Spleen (tissue), 11 donors: ENCODE data around the gene PSAPL1. TPM values are rescaled to one million over a fixed set of nuclear protein-coding genes. Genes with fewer than 3 reads are reported as not detected.
"Not testable (repeated sequence)": the region's sequence is repeated elsewhere in the genome, so short reads cannot be mapped to it uniquely, and the experiment has no call there.

Source experiments
- DNase-seq: peaks from one replicate; pipeline ENCODE4 v3.0.0-alpha.2; 2020
- H3K27ac ChIP-seq, 8 donors: fragments of 200-600 bp; sonication (generic) in 7 of 8; 1 replicate in 4 of 8; 2 replicates in 4 of 8; pipeline versions ENCODE4 v1.5.0 to v1.8.0; 2016 to 2021; ENCODE audit warnings: inconsistent platforms in 4 of 8, mild to moderate bottlenecking in 4 of 8, moderate library complexity in 1 of 8
- H3K27me3 ChIP-seq, 7 donors: fragments of 200-600 bp; sonication (generic) in 6 of 7; replicated peaks in 1 of 7; 1 replicate in 4 of 7; 2 replicates in 3 of 7; pipeline versions ENCODE4 v1.5.0 to v1.8.0; 2016 to 2021; ENCODE audit warnings: inconsistent platforms in 3 of 7, mild to moderate bottlenecking in 1 of 7
- H3K36me3 ChIP-seq, 6 donors: fragments of 200-600 bp; sonication (generic) in 5 of 6; 1 replicate in 4 of 6; 2 replicates in 2 of 6; pipeline versions ENCODE4 v1.5.0 to v1.8.0; 2016 to 2021; ENCODE audit warnings: inconsistent platforms in 2 of 6
- H3K4me1 ChIP-seq, 6 donors: fragments of 200-600 bp; sonication (generic) in 5 of 6; 1 replicate in 3 of 6; 2 replicates in 3 of 6; pipeline versions ENCODE4 v1.5.0 to v1.8.0; 2016 to 2021; ENCODE audit warnings: inconsistent platforms in 3 of 6
- H3K4me3 ChIP-seq, 8 donors: fragments of 200-600 bp; sonication (generic) in 7 of 8; 1 replicate in 4 of 8; 2 replicates in 4 of 8; pipeline versions ENCODE4 v1.5.0 to v1.8.0; 2016 to 2021; ENCODE audit warnings: inconsistent platforms in 4 of 8, mild to moderate bottlenecking in 4 of 8, moderate library complexity in 2 of 8
- H3K9me3 ChIP-seq, 8 donors: fragments of 200-600 bp; sonication (generic) in 7 of 8; 1 replicate in 4 of 8; 2 replicates in 4 of 8; pipeline versions ENCODE4 v1.5.0 to v1.8.0; 2016 to 2021; ENCODE audit warnings: inconsistent platforms in 4 of 8
- POLR2A ChIP-seq, 3 donors: fragments of 450-650 bp; IDR thresholded peaks; one replicate each; pipeline ENCODE4 v1.5.1; 2017; ENCODE audit warnings: antibody characterized with exemption in 3 of 3, mild to moderate bottlenecking in 1 of 3
- POLR2AphosphoS5 ChIP-seq, 3 donors: sonication (generic); formaldehyde crosslinking; IDR thresholded peaks; one replicate each; pipeline ENCODE4 v1.5.1; 2017; ENCODE audit warnings: antibody characterized with exemption in 3 of 3
- WGBS, 5 donors: extraction: QIAGEN DNeasy Blood & Tissue Kit in 3 of 5; methylation state at CpG; one replicate each; pipeline versions ENCODE4 v1.1.5 to v1.1.7; 2013 to 2018; 5-methylcytosine and 5-hydroxymethylcytosine counted together
- intact Hi-C: fragments of 100-400 bp; cut with DNase I; formaldehyde crosslinking; loops from one replicate; pipeline ENCODE4 v1.15.0; 2023; ENCODE audit warnings: low total_unique reads
- polyA plus RNA-seq, 3 donors: library from polyadenylated mRNA; stranded (reverse); fragments of 200-250 nt; gene quantifications; one replicate each; pipeline ENCODE4 v1.2.1, GENCODE V29; 2013
- total RNA-seq, 7 donors: library from RNA; depleted of rRNA in 3 of 7; stranded (reverse); fragments of >200 nt in 3 of 7; fragmentation: NEBNext Ultra II Directional in 4 of 7; extraction: Animal tissue kit (Norgen Biotek cat#: 25700) in 4 of 7; gene quantifications; one replicate each; pipeline versions ENCODE4 v1.1.0 to v1.2.1, GENCODE V29; 2016 to 2021
- TF ChIP-seq, protein P1 (sequence below), 11 experiments: fragments of 200-600 bp in 7 of 11; fragments of 450-650 bp in 4 of 11; sonication (generic) in 4 of 11; IDR thresholded peaks in 8 of 11; conservative IDR thresholded peaks in 3 of 11; 1 replicate in 7 of 11; 2 replicates in 4 of 11; pipeline versions ENCODE4 v1.4.0 to v1.8.0; 2016 to 2021; ENCODE audit warnings: antibody characterized with exemption in 11 of 11, inconsistent platforms in 4 of 11, mild to moderate bottlenecking in 1 of 11
- donor health status: healthy with polysubstance abuse.
- donor health status: DM: no; HTN: no; CAD: no; lungs with moderate emphysema.
- donor health status: DM: no; HTN: no; CAD: no.
- donor health status: Bipolar disorder and iron deficiency.
- donor health status: healthy.
- donor health status: DM: no; HTN: no; CAD: no.
- donor health status: DM: yes; HTN: yes; CAD: no.

The PSAPL1 gene
- total and polyA plus RNA-seq, 10 donors = not detected

DNA sequence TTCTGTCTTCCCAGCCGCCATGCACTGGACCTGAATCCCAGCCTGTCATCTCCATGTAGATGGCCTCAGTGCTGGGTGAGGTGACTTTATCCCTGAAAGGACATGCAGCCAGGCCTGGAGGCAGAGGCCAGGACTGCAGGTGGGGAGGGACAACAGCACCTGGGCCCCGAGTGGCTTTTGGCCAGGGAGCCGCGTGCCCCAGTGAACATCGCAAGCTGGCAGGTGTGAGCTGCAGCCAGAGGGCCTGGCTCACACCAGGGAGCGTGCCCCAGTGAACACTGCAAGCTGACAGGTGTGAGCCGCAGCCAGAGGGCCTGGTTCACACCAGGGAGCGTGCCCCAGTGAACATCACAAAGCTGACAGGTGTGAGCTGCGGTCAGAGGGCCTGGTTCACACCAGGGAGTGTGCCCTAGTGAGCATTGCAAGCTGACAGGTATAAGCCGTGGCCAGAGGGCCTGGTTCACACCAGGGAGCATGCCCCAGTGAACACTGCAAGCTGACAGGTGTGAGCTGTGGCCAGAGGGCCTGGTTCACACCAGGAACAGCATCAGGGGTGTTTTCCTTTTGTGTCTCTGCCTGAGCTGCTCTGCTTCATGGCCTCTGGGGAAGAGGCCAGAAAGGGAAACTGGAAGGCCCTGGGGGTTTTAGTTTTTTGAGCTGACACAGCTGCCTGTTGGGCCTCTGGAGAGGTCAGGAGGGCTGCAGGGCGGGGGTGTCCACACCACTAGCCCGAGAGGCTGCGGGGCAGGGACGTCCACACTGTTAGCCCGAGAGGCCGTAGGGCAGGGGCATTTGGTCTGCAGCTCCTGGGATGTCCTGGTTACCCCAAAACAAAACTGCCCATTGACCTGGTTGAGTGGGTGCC lies 22.7 kb upstream of the PSAPL1 start:
- intact Hi-C loops = no loop called here
- Histone ChIP-seq H3K36me3 (no peaks in the 10 kb centered on the region), H3K4me1 (no peaks in the 10 kb centered on the region), H3K4me3 (no peak overlapping the region), H3K27me3 (peaks cover 0 to 34% (median 0%) of the 10 kb centered on the region in 7 donors), H3K9me3 (no peaks in the 10 kb centered on the region), H3K27ac (no peak overlapping the region)
- WGBS, 5 donors = 63 to 90% (median 84%) methylated on average over 8 to 16 of the region's 16 CpGs
- TF ChIP-seq POLR2AphosphoS5 (IDR thresholded peaks at IDR 0.05) (no peak), POLR2A (IDR thresholded peaks at IDR 0.05) (no peak)
- TF ChIP-seq, protein P1, sequence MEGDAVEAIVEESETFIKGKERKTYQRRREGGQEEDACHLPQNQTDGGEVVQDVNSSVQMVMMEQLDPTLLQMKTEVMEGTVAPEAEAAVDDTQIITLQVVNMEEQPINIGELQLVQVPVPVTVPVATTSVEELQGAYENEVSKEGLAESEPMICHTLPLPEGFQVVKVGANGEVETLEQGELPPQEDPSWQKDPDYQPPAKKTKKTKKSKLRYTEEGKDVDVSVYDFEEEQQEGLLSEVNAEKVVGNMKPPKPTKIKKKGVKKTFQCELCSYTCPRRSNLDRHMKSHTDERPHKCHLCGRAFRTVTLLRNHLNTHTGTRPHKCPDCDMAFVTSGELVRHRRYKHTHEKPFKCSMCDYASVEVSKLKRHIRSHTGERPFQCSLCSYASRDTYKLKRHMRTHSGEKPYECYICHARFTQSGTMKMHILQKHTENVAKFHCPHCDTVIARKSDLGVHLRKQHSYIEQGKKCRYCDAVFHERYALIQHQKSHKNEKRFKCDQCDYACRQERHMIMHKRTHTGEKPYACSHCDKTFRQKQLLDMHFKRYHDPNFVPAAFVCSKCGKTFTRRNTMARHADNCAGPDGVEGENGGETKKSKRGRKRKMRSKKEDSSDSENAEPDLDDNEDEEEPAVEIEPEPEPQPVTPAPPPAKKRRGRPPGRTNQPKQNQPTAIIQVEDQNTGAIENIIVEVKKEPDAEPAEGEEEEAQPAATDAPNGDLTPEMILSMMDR (IDR thresholded peaks at IDR 0.05 in 8 of 11, conservative IDR thresholded peaks at IDR 0.05 in 3 of 11) = no peak
- no peak for DNase-seq

DNA sequence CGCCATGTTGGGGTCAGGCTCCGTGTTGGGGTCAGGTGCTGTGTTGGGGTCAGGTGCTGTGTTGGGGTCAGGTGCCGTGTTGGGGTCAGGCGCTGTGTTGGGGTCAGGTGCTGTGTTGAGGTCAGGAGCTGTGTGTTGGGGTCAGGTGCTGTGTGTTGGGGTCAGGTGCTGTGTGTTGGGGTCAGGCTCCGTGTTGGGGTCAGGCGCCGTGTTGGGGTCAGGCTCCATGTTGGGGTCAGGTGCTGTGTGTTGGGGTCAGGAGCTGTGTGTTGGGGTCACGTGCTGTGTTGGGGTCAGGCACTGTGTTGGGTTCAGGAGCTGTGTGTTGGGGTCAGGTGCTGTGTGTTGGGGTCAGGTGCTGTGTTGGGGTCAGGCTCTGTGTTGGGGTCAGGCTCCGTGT lies 18.1 kb upstream of the PSAPL1 start:
- H3K4me1 ChIP-seq, DNase-seq, H3K27me3 ChIP-seq, H3K36me3 ChIP-seq, H3K27ac ChIP-seq, H3K4me3 ChIP-seq, H3K9me3 ChIP-seq, intact Hi-C loops: not testable (repeated sequence)
- WGBS, 5 donors = 76 to 96% (median 91%) methylated on average over 9 of the region's 9 CpGs

DNA sequence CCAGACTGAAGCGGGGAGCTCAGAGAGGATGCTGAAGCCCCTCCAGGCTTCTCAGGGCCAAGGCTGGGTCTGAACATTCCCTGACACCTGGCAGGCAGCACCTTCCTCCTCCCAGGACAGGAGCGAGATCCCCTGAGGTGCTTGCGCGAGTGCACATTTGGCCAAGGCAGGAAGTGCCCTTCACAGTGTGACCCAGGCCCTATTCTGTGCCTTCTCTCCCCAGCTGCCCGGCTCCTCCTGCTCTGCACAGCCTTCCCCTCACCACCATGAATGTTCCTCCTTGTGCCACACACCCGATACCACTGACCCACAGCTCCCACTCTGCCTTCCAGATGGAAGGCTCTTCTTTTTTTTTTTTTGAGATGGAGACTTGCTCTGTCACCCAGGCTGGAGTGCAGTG lies 17.1 kb upstream of the PSAPL1 start:
- H3K27me3 ChIP-seq = peaks cover 0 to 1% (median 0%) of the 10 kb centered on the region in 7 donors
- WGBS, 5 donors = 64 to 81% (median 70%) methylated on average over 6 of the region's 6 CpGs
- no peaks in the 10 kb centered on the region for H3K4me1 ChIP-seq
- no peak overlapping the region for H3K27ac ChIP-seq
- DNase-seq = no peak
- no peaks in the 10 kb centered on the region for H3K36me3 ChIP-seq
- intact Hi-C loops = no loop called here
- TF ChIP-seq POLR2AphosphoS5 (IDR thresholded peaks at IDR 0.05) (no peak), POLR2A (IDR thresholded peaks at IDR 0.05) (no peak)
- TF ChIP-seq, protein P1 (IDR thresholded peaks at IDR 0.05 in 8 of 11, conservative IDR thresholded peaks at IDR 0.05 in 3 of 11) = no peak
- H3K4me3 ChIP-seq = no peak overlapping the region
- peaks cover 0 to 3% (median 0%) of the 10 kb centered on the region in 8 donors for H3K9me3 ChIP-seq

DNA sequence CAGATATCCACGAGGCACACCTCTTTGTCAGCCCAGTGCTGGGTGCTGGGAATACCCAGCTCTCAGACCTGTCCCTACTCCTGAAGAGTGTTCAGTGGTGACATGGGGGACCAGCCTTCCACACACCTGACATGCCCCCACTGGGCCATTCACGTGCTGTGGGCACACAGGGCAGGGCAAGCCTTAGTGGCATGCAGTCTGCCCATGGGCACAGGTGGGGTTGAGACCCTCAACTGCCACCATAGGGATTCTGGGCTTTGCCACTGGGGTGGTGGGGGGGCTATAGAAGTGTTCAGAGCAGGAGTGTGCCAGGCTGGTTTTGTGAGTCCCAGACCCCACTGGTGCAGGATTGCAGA lies 16.7 kb upstream of the PSAPL1 start:
- no peak for DNase-seq
- TF ChIP-seq, protein P1 (IDR thresholded peaks at IDR 0.05 in 8 of 11, conservative IDR thresholded peaks at IDR 0.05 in 3 of 11) = no peak
- TF ChIP-seq POLR2A (IDR thresholded peaks at IDR 0.05) = no peak
- TF ChIP-seq POLR2AphosphoS5 (IDR thresholded peaks at IDR 0.05) = no peak
- Histone ChIP-seq H3K36me3 (no peaks in the 10 kb centered on the region), H3K4me3 (no peak overlapping the region), H3K27me3 (peaks cover 0 to 5% (median 0%) of the 10 kb centered on the region in 7 donors), H3K9me3 (peaks cover 0 to 3% (median 0%) of the 10 kb centered on the region in 8 donors), H3K4me1 (no peaks in the 10 kb centered on the region), H3K27ac (no peak overlapping the region)
- intact Hi-C loops = no loop called here
- 29 to 69% (median 62%) methylated on average over 1 to 2 of the region's 2 CpGs for WGBS, 5 donors
